HG03571 (cell line): ENCODE measurements around the gene RTF1.
"Not testable (repeated sequence)": the region's sequence is repeated elsewhere in the genome, so short reads cannot be mapped to it uniquely, and the experiment has no call there.

Experiments
- ATAC-seq: cut with Tn5 transposase; IDR thresholded peaks from one replicate; pipeline ENCODE4 v1.9.1; 2021; ENCODE audit not compliant: unreplicated experiment

RTF1 gene

GRCh38 chr15:41416742-41417417 lies at the start of gene RTF1:
Gene RTF1, plus strand, starts transcription at chr15:41417095. Its CDS starts 21 bp downstream, at chr15:41417116.
- peak; percentile 79 for ATAC-seq

GRCh38 chr15:41367418-41367817 lies 49.5 kb upstream of the RTF1 start:
- ATAC-seq = no peak

DNA sequence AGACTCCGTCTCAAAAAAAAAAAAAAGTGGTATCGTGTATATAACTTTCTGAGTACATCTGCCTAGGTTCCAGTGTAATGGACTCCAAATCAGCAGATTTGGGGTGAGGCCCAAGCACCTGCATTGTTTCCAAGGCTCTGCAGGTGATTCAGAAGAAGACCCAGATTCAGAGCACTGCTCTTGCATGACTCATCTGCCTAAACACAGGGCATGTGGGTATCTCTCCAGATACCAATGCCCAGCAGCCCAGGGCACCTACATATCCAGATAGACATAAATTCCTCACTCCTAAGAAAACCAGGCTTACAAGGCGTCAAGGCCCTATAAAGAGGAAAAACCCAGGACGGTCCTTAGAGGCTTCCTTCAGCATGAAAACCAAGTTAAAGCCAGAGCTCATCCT lies 38.9 kb upstream of the RTF1 start:
- ATAC-seq = no peak

- not testable (repeated sequence) for ATAC-seq
These were observed 32.7 kb upstream of the RTF1 start for GRCh38 chr15:41383974-41384749.

GRCh38 chr15:41387646-41388045 lies 29.2 kb upstream of the RTF1 start:
- ATAC-seq = no peak

DNA sequence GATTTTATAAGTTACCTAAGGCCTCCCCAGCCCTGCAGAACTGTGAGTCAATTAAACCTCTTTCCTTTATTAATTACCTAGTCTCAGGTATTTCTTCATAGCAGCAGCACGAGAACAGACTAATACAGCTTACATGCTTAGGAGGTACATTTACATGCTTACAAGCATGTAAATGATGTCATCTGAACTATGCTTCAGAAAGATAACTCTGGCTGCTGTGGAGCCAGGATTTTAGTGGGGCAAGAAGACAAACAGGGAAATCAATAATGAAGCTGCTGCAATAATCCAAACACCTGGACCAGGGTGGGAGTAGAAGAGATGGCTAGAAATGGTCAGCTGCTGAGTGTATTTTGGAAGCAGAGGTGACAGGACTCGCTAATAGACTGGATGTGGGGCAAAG lies 24.2 kb upstream of the RTF1 start:
- ATAC-seq = no peak

GRCh38 chr15:41394924-41395323 lies 22.0 kb upstream of the RTF1 start:
- no peak for ATAC-seq

GRCh38 chr15:41396111-41396510 lies 20.8 kb upstream of the RTF1 start:
- ATAC-seq = no peak

DNA sequence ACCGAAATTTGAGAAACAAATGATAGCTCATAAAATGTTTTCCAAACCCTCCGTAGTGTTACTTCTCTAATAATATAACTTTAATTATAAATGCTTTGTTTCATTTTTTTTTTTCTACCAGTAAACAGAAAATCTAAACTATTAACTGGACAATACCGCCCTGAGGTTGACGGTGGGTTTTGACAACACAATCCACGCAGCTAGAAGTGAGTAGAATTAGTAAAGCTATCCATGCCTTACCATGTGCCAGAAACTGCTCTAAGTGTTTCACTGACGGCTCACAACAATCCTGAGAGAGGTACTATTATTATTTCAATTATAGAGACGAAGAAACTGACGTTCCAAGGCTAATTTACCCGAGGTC lies 15.0 kb upstream of the RTF1 start:
- ATAC-seq = peak; percentile 19

DNA sequence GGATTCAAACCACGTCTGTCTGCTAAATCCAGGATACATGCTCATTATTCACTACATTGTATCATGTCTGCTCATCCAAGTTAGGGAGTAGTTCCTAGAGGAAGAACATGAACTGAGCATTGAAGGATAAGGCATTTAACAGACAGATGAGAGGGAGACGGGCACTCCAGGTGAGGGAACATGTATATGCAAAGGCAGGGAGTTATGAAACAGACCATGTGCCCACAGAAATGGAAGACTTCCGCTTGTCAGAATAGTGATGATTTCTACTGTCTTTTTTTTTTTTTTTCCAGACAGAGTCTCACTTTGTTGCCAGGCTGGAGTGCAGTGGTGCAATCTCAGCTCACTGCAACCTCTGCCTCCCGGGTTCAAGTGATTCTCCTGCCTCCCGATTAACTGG lies 9.6 kb upstream of the RTF1 start:
- no peak for ATAC-seq

- no peak for ATAC-seq
These were observed 8.7 kb upstream of the RTF1 start for GRCh38 chr15:41408234-41408641.

DNA sequence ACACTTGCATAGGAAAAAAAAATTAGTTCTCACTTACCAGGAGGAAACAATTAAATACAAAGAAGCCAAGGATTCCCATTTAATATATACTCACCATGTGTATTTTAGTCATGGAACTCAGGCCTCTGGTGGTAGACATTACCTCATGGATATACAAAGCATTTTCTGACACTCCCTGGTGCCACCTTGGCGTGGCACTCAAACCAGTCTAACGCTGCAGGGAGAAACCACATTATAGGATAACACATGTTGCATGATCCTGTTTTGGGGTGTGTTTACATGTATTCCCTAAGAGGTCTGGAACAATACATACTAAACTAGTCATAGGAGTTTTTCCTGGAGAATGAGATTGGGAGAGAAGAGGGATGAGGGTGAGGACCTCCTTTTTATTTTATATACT lies 5.9 kb upstream of the RTF1 start:
- ATAC-seq = no peak

GRCh38 chr15:41411441-41411840 lies 5.5 kb upstream of the RTF1 start:
- no peak for ATAC-seq

DNA sequence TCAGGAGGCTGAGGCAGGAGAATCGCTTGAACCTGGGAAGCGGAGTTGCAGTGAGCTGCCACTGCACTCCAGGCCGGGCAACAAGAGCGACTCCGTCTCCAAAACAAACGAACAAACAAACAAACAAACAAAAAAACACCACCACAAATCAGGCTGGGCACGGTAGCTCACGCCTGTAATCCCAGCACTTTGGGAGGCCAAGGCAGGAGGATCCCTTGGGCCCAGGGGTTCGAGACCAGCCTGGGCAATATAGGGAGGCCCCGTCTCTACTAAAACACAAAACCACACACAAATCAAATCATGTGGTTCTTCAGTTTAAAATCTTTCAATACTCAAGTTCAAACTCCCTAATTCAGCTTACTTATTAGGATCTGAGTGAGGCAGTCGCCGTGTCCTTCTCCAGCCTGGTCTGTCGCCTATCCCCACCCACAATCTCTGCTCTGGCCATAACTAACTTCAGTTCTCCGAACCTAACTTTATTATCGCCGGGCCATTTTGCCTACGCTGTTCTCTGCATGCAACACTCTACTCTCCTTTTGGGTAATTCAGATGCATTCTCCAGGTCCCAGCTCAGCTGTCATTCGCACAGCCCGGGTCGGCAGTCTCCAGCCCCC lies 660 bp upstream of the RTF1 start:
- no peak for ATAC-seq

DNA sequence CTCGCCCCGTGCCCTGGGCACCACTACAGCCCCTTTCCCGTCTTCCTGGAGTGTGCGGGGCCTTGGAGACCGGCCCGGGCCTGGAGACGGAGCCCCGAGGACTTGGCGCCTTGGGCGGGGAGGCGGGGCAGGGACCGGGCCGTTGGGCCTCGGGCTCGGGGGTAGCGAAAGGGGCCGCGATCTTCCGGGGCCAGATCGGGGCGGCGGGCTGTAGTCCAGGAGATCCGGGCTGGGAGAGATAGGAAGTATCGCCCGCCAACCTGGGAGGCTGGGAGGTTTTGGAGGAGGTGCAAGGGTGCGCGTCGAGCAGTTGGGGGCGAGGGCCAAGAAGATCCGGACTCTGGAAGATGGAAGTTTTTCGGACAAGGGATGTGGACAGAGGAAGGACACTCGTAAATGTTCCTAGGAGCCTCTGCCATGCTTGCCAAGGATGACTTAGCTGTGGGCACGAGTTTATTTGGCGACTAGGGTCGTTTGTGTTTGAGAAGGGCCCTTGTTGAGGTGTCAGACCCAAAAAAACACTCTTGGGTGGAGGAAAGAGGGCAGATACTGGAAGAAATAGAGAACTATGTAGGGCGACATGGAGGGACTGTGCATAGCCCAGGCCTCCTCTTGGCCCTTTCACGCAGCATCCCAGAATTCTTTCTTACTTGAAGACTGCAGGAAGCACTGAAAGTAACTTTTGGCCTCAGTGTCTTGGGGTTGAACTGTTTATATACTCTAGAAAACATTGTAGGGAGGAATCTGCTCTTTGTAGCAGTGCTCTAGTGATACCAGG lies 712 bp downstream of the RTF1 start:
- ATAC-seq = peak; percentile 38

DNA sequence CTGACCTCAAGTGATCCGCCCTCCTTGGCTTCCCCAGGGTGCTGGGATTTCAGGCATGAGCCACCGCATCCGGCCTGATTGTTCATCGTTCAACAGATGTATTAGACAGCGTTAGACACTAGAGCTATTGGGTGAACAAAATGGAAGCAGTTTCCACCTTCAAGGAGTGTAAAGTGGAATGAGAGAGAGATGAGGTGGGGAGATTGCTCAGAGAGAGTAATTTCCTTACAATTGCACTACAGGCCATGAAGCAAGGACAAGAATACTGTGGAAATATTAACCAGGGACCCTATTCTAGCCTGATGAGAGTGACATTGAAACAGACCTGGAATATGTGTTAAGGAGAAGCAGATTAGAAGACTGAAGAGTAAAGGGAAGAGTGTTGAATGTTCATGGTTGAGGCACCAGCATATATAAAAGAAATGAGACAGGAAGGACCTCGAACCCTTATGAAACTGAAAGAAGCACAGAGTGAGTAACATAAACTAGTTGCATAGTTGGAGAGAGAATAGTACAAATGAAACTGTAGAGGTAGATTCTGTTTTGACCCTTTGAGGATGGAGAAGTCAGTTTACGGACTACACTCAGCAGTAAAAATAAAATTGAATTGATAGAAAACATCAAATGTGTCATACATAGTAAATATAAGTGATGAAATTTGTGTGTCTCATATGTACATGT lies 7.2 kb downstream of the RTF1 start:
- ATAC-seq = peak; percentile 81

GRCh38 chr15:41424809-41425208 lies 7.9 kb downstream of the RTF1 start:
- ATAC-seq = no peak

DNA sequence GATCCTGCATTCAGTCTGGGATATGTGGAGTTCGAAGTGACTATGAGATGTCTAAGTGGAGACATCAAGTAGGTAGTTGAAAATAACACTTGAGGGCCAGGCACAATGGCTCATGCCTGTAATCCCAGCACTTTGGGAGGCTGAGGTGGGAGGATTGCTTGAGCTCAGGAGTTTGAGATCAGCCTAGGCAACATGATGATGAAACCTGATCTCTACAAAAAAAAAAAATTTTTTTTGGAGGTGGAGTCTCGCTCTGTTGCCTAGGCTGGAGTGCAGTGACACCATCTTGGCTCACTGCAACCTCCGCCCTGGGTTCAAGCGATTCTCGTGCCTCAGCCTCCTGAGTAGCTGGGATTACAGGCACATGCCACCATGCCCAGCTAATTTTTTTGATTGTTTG lies 9.0 kb downstream of the RTF1 start:
- ATAC-seq = not testable (repeated sequence)

DNA sequence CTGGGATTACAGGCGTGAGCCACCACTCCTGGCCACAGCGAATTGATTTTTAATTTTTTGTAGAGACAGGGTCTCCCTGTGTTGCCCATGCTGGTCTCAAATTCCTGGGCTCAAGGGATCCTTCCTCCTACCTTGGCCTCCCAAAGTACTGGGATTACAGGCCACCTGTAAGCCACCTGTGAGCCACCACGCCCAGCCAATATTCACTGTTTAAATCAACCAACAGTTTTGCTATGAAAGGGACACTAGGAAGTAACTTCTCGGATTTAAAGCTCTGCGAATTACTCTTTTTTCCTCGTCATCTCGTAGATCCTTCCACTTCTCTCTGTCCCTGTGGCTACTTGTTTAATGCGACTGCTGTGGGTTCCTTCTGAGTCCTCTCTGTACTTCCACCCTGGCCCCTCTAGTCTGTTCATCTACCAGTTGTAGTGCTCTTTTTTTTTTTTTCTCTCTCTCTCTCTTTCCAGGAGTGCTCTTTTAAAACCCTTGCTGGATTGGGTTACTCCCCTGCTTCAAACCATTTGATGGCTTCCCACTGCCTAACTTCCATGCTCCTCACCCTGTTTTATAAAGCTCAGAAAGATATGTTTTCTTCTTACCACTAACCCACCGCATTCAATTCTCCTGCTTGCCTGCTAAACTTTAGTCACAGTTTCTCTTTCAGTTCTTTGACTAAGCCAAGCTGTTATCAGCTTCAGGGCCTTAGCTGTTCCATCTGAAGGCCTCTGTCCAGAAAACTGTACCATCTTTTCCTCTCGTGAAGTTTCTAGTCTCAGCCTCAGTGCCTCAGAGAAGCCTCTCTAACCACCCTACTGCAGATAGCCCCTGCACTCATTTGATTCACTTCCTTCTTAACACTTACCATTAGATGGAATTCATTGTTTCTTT lies 12.4 kb downstream of the RTF1 start:
- ATAC-seq = peak; percentile 62
